ENCODE data around the gene AKAP9. TPM values are rescaled to one million over a fixed set of nuclear protein-coding genes. Genes with fewer than 3 reads are reported as not detected.

Gene AKAP9
- total and polyA plus RNA-seq, 2 donors (not counting 3 experiments of a cell fraction or from before 2014, with no cell fraction given) = 9.5 to 51.6 TPM

DNA sequence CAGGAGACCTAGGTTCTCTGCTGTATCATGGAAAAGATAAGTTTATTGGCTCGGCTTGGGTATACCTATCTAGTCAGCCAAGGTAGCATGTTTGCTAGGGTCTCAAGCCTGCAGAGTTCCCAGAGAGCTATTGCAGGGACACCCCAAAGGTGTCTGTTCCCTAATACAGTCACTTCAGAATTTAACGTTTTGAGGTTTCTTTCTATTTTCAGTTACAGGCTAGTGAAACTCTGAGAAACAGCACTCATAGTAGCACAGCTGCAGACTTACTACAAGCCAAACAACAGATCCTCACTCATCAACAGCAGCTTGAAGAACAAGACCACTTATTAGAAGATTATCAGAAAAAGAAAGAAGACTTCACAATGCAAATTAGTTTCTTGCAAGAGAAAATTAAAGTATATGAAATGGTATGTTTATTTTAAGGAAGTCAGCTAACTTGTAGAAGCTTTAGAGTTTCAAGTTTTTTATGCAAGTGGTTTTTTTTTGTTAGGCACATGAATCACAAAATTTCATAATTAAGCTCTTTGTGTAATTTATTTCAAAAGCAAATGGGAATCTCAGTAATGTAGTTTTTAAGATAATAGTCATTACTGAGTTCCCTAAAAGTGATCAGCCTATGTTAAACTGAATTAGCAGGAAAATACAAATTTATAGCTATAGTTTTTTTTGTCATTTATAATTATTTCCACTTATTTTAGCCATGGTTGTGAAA is 54.9 kb downstream of the AKAP9 start:
- BruUV-seq (replicated peaks) = no TSS peak
- POLR2A ChIA-PET = no interaction called here
- intact Hi-C loops (cut with micrococcal nuclease) = no loop called here
- DNase-seq (ENCODE audit: low read depth, low spot score) = no peak
- no peak overlapping the region for H2AFZ ChIP-seq (ENCODE audit: low read depth, low read length)
- CTCF ChIA-PET = no interaction called here
- dilution Hi-C loops (cut with MboI; ENCODE audit: extremely low pct_ligation_motif_present, low sequenced_read_pairs) = no loop called here
- H3K27me3 ChIP-seq (ENCODE audit: control insufficient read depth in 2 of 2, insufficient read depth in 2 of 2, low read length in 2 of 2) = no peaks in the 10 kb centered on the region
- H3K4me2 ChIP-seq (ENCODE audit: insufficient read depth, low read length) = no peak overlapping the region
- TF ChIP-seq POLR2AphosphoS5 (IDR thresholded peaks at IDR 0.05; ENCODE audit: insufficient read depth, low read depth, low read length) (no peak), JUN (IDR thresholded peaks at IDR 0.05; ENCODE audit: borderline replicate concordance, insufficient read depth, insufficient read length, low read depth) (no peak), POLR2A (IDR thresholded peaks at IDR 0.05; ENCODE audit: low read depth, low read length) (no peak), FOS (IDR thresholded peaks at IDR 0.05; ENCODE audit: borderline replicate concordance, insufficient read depth, low read length) (no peak), MYC (IDR thresholded peaks at IDR 0.05; ENCODE audit: low read depth, low read length) (no peak), GATA2 (IDR thresholded peaks at IDR 0.05; ENCODE audit: insufficient read depth, insufficient read length, low read depth, low read length) (no peak), EZH2 (IDR thresholded peaks at IDR 0.05; ENCODE audit: borderline replicate concordance, low read depth, low read length, severe bottlenecking) (no peak)
- TF ChIP-seq, protein P1, sequence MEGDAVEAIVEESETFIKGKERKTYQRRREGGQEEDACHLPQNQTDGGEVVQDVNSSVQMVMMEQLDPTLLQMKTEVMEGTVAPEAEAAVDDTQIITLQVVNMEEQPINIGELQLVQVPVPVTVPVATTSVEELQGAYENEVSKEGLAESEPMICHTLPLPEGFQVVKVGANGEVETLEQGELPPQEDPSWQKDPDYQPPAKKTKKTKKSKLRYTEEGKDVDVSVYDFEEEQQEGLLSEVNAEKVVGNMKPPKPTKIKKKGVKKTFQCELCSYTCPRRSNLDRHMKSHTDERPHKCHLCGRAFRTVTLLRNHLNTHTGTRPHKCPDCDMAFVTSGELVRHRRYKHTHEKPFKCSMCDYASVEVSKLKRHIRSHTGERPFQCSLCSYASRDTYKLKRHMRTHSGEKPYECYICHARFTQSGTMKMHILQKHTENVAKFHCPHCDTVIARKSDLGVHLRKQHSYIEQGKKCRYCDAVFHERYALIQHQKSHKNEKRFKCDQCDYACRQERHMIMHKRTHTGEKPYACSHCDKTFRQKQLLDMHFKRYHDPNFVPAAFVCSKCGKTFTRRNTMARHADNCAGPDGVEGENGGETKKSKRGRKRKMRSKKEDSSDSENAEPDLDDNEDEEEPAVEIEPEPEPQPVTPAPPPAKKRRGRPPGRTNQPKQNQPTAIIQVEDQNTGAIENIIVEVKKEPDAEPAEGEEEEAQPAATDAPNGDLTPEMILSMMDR (IDR thresholded peaks at IDR 0.05; ENCODE audit: extremely low read depth in 1 of 2, insufficient read depth in 1 of 2, low read depth in 1 of 2, low read length in 2 of 2) = no peak
- TF ChIP-seq, protein P2, sequence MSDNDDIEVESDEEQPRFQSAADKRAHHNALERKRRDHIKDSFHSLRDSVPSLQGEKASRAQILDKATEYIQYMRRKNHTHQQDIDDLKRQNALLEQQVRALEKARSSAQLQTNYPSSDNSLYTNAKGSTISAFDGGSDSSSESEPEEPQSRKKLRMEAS (IDR thresholded peaks at IDR 0.05; ENCODE audit: insufficient read depth, insufficient read length) = no peak
- H3K9me3 ChIP-seq (replicated peaks; ENCODE audit: control insufficient read depth, insufficient read depth, low read length) = no peaks in the 10 kb centered on the region
- H3K9ac ChIP-seq (replicated peaks; ENCODE audit: extremely low read depth, insufficient read depth, low read length) = no peak overlapping the region
- peaks cover 0 to 7% of the 10 kb centered on the region in 2 experiments for H3K36me3 ChIP-seq (ENCODE audit: control insufficient read depth in 2 of 2, extremely low read depth in 1 of 2, insufficient read depth in 2 of 2, low read length in 2 of 2)
- no peaks in the 10 kb centered on the region for H4K20me1 ChIP-seq (replicated peaks; ENCODE audit: control insufficient read depth, extremely low read depth, insufficient read depth, low read length)
- no peak overlapping the region for H3K4me3 ChIP-seq (replicated peaks in 1 of 3; ENCODE audit: insufficient read depth in 1 of 3, low read depth in 1 of 3, low read length in 3 of 3)
- no peaks in the 10 kb centered on the region for H3K9me1 ChIP-seq (replicated peaks; ENCODE audit: control insufficient read depth, extremely low read depth, insufficient read depth, low read length)
- no peaks in the 10 kb centered on the region for H3K4me1 ChIP-seq (ENCODE audit: control insufficient read depth, extremely low read depth, insufficient read depth, low read length)
- no peaks in the 10 kb centered on the region for H3K79me2 ChIP-seq (ENCODE audit: control insufficient read depth, insufficient read depth, low read length)
- no peak for FAIRE-seq
- H3K27ac ChIP-seq (ENCODE audit: insufficient read depth, low read depth, low read length) = no peak overlapping the region

Data from endothelial cell of umbilical vein (primary cell).